Panc1 (cell line): ENCODE measurements around the gene CATSPERD. TPM values are rescaled to one million over a fixed set of nuclear protein-coding genes. Genes with fewer than 3 reads are reported as not detected.
A peak's percentile ranks its signal among the peaks of the same experiment; 100 is the strongest.

ENCODE experiments used
- ATAC-seq: fragments of 200-7000 bp; cut with Tn5 transposase; 2 replicates; pipeline ENCODE4 v1.9.1; 2020; ENCODE audit warnings: mild to moderate bottlenecking, moderate library complexity
- BruUV-seq: library from RNA; stranded (reverse); fragments of 400-500 nt; replicated peaks from 2 replicates; lab custom pipeline; 2021; lab: Mats Ljungman, UMichigan
- CTCF ChIA-PET: fragments of 300-600 bp; sonication (Branson Sonifier 250); formaldehyde crosslinking; loops from one replicate; lab custom pipeline; 2022; ENCODE audit warnings: antibody characterized with exemption; lab: Charles Lee
- POLR2A ChIA-PET: fragments of 300-600 bp; sonication (Branson Sonifier 250); formaldehyde crosslinking; loops from one replicate; lab custom pipeline; 2022; ENCODE audit warnings: antibody characterized with exemption; lab: Charles Lee
- DNase-seq: peaks from one replicate; pipeline ENCODE4 v3.0.0-alpha.2; 2010; ENCODE audit warnings: low read depth, low spot score
- H3K27ac ChIP-seq: 2 replicates; pipeline ENCODE4 v1.5.1; 2011; ENCODE audit warnings: mild to moderate bottlenecking, low read length, inconsistent platforms
- H3K27me3 ChIP-seq: fragments of 200-500 bp; sonication (Bioruptor generic); 2 replicates; pipeline ENCODE4 v1.6.0; 2014; ENCODE audit warnings: low read length, inconsistent platforms; ENCODE audit not compliant: control insufficient read depth, insufficient read depth
- H3K36me3 ChIP-seq: fragments of 200-500 bp; sonication (Bioruptor generic); 2 replicates; pipeline ENCODE4 v1.5.1; 2014; ENCODE audit warnings: inconsistent platforms, mild to moderate bottlenecking, low read length, moderate library complexity; ENCODE audit not compliant: control insufficient read depth, insufficient read depth
- H3K4me1 ChIP-seq: 2 replicates; pipeline ENCODE4 v1.5.1; 2011; ENCODE audit warnings: inconsistent platforms, mild to moderate bottlenecking, low read length, moderate library complexity; ENCODE audit not compliant: control insufficient read depth, insufficient read depth
- H3K4me3 ChIP-seq, 2 experiments: 2 replicates each; pipeline ENCODE4 v1.5.1; 2011 to 2012; ENCODE audit warnings: low read depth in 2 of 2, low read length in 2 of 2, mild to moderate bottlenecking in 2 of 2, inconsistent platforms in 1 of 2, moderate library complexity in 1 of 2
- H3K9me3 ChIP-seq: fragments of 200-500 bp; sonication (Bioruptor generic); 2 replicates; pipeline ENCODE4 v1.5.1; 2014; ENCODE audit warnings: low read depth, mild to moderate bottlenecking, inconsistent platforms, low read length, moderate library complexity; ENCODE audit not compliant: control insufficient read depth, insufficient read depth
- POLR2AphosphoS5 ChIP-seq: IDR thresholded peaks from 2 replicates; pipeline ENCODE4 v1.6.1; 2012; ENCODE audit warnings: mild to moderate bottlenecking, low read depth, low read length, moderate library complexity
- REST ChIP-seq, 2 experiments: IDR thresholded peaks; 2 replicates each; pipeline ENCODE4 v1.6.1; 2011 to 2012; ENCODE audit warnings: low read depth in 2 of 2, control low read depth in 1 of 2, low read length in 1 of 2, mild to moderate bottlenecking in 1 of 2, moderate library complexity in 1 of 2; ENCODE audit not compliant: insufficient read depth in 1 of 2
- SIN3A ChIP-seq: IDR thresholded peaks from 2 replicates; pipeline ENCODE4 v1.6.1; 2012; ENCODE audit warnings: low read depth, mild to moderate bottlenecking, low read length, moderate library complexity, borderline replicate concordance; ENCODE audit not compliant: insufficient read depth
- TCF7L2 ChIP-seq: IDR thresholded peaks from 2 replicates; pipeline ENCODE4 v1.6.1; 2011; ENCODE audit warnings: mild to moderate bottlenecking, low read depth, low read length, inconsistent platforms
- in situ Hi-C: cut with HindIII; loops from 2 replicates; pipeline ENCODE4 v1.10.0; 2016; ENCODE audit warnings: low sequenced_read_pairs, low pct_unique_long_range_greater_than_20kb
- intact Hi-C: fragments of 100-400 bp; cut with micrococcal nuclease; formaldehyde crosslinking; loops from one replicate; pipeline ENCODE4 v1.10.0; 2022; ENCODE audit not compliant: unreplicated experiment
- total RNA-seq: library from RNA; stranded (reverse); gene quantifications from one replicate; pipeline ENCODE4 v1.2.1, GENCODE V29; 2021; ENCODE audit not compliant: unreplicated experiment
- TF ChIP-seq, protein P1 (sequence below): fragments of 450-650 bp; IDR thresholded peaks from 2 replicates; pipeline ENCODE4 v1.5.1; 2017; ENCODE audit warnings: mild to moderate bottlenecking

CATSPERD gene
- total RNA-seq, 1 experiment from 2014 or later: 0.08 TPM

DNA sequence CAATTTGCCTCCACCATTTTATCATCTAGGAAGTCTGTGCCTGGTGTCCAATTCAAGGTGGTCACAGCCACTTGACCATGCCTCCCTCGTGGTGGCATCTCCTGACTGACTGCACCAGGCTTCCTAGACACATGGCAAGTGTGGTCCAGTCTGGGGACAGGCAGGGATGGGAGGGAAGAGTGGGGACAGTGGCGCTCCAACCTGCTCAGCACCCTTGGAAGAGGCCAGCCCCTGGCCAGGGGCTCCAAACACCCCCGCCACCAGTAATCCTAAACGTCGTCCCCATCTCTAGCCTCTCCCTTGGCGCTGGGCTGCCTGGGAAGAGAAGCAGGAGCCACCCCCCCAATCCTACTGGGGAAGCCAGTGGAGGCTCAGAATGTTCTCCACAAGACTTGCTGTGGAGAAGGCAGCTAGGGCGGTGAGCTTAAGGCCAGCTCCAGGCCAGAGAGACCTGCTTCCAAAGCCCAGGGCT lies 27.7 kb upstream of the CATSPERD start:
- no peak for DNase-seq
- no TSS peak for BruUV-seq
- ATAC-seq: peak; percentile 0; the same call in 1 of the 2 replicates
- CTCF ChIA-PET: no interaction called here
- peak overlapping the region in 1 of 2 experiments; percentile 82; a peak in 1 of 4 replicates for H3K4me3 ChIP-seq
- intact Hi-C loops: loop anchor here (10.0 kb wide), 1 partner anchor 102 kb away; the partner anchor contains the start of gene DUS3L
- POLR2A ChIA-PET: interaction anchor here (0.6 kb wide), 1 partner anchor 109 kb away, joined by 6 read pairs; no protein-coding TSS in a partner anchor
- in situ Hi-C loops: no loop called here
- no peaks in the 10 kb centered on the region for H3K27me3 ChIP-seq
- H3K4me1 ChIP-seq: peaks cover 12% of the 10 kb centered on the region
- H3K9me3 ChIP-seq: no peaks in the 10 kb centered on the region
- H3K36me3 ChIP-seq: peaks cover 7% of the 10 kb centered on the region; the same call in 1 of the 2 replicates
- peak overlapping the region; percentile 90 for H3K27ac ChIP-seq
- TF ChIP-seq REST (IDR thresholded peaks at IDR 0.05; ENCODE audit: insufficient read depth in 1 of 2, low read depth in 2 of 2, low read length in 1 of 2) (no peak), SIN3A (no peak), POLR2AphosphoS5 (no peak), TCF7L2 (no peak)
- TF ChIP-seq, protein P1, sequence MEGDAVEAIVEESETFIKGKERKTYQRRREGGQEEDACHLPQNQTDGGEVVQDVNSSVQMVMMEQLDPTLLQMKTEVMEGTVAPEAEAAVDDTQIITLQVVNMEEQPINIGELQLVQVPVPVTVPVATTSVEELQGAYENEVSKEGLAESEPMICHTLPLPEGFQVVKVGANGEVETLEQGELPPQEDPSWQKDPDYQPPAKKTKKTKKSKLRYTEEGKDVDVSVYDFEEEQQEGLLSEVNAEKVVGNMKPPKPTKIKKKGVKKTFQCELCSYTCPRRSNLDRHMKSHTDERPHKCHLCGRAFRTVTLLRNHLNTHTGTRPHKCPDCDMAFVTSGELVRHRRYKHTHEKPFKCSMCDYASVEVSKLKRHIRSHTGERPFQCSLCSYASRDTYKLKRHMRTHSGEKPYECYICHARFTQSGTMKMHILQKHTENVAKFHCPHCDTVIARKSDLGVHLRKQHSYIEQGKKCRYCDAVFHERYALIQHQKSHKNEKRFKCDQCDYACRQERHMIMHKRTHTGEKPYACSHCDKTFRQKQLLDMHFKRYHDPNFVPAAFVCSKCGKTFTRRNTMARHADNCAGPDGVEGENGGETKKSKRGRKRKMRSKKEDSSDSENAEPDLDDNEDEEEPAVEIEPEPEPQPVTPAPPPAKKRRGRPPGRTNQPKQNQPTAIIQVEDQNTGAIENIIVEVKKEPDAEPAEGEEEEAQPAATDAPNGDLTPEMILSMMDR: no peak

GRCh38 chr19:5693195-5694166 lies 27.0 kb upstream of the CATSPERD start:
- ATAC-seq: peak; percentile 5; the same call in 1 of the 2 replicates
- Histone ChIP-seq H3K4me1 (peaks cover 12% of the 10 kb centered on the region), H3K36me3 (peaks cover 7% of the 10 kb centered on the region; the same call in 1 of the 2 replicates), H3K9me3 (no peaks in the 10 kb centered on the region), H3K4me3 (no peak overlapping the region), H3K27me3 (no peaks in the 10 kb centered on the region), H3K27ac (peak overlapping the region; percentile 90; the same call in 1 of the 2 replicates)
- no peak for DNase-seq
- BruUV-seq: TSS peak; percentile 61
- ChIA-PET POLR2A (interaction anchor here (0.6 kb wide), 1 partner anchor 109 kb away, joined by 6 read pairs; no protein-coding TSS in a partner anchor), CTCF (no interaction called here)
- TF ChIP-seq REST (IDR thresholded peaks at IDR 0.05; ENCODE audit: insufficient read depth in 1 of 2, low read depth in 2 of 2, low read length in 1 of 2) (no peak), TCF7L2 (no peak), SIN3A (no peak), POLR2AphosphoS5 (peak; percentile 60)
- TF ChIP-seq, protein P1: no peak
- in situ Hi-C loops: no loop called here
- intact Hi-C loops: loop anchor here (10.0 kb wide), 1 partner anchor 101 kb away; the partner anchor contains the start of gene DUS3L
